GM12801 (cell line): ENCODE data around the gene CYP4F2.

Experiments used
- CTCF ChIP-seq: IDR thresholded peaks from one replicate; pipeline ENCODE4 v1.5.1; 2011; ENCODE audit warnings: control low read depth; ENCODE audit not compliant: insufficient read length; ENCODE audit errors: extremely low read depth

The CYP4F2 gene

GRCh38 chr19:15913830-15914229, 16.0 kb upstream of the CYP4F2 start:
- no peak for TF ChIP-seq CTCF

- TF ChIP-seq CTCF = no peak
These were observed 15.5 kb upstream of the CYP4F2 start for GRCh38 chr19:15913384-15913783.

- no peak for TF ChIP-seq CTCF
These were observed 13.8 kb upstream of the CYP4F2 start for GRCh38 chr19:15911599-15912235.

GRCh38 chr19:15905026-15905425, 7.2 kb upstream of the CYP4F2 start:
- TF ChIP-seq CTCF = no peak

GRCh38 chr19:15902254-15902653, 4.4 kb upstream of the CYP4F2 start:
- no peak for TF ChIP-seq CTCF

GRCh38 chr19:15900504-15900903, 2.6 kb upstream of the CYP4F2 start:
- no peak for TF ChIP-seq CTCF

- no peak for TF ChIP-seq CTCF
These were observed 692 bp downstream of the CYP4F2 start for GRCh38 chr19:15897026-15897737.
